Astrocyte of the cerebellum (primary cell): Measurements from ENCODE around the gene TOM1L2.

Experiments
- DNase-seq: peaks from one replicate; pipeline ENCODE4 v3.0.0-alpha.2; 2011; ENCODE audit warnings: low read depth
- H3K4me3 ChIP-seq: 2 replicates; pipeline ENCODE4 v1.5.1; 2011; ENCODE audit warnings: mild to moderate bottlenecking, low read depth, low read length, moderate library complexity
- CTCF ChIP-seq: IDR thresholded peaks from 2 replicates; pipeline ENCODE4 v1.5.1; 2012; ENCODE audit warnings: low read length, low read depth, moderate library complexity, mild to moderate bottlenecking; ENCODE audit errors: missing control alignments
- in situ Hi-C: cut with HindIII; loops from 2 replicates; pipeline ENCODE4 v1.10.0; 2017; ENCODE audit warnings: low sequenced_read_pairs

The TOM1L2 gene

GRCh38 chr17:17985153-17985552, 13.0 kb upstream of the TOM1L2 start:
- no peak for DNase-seq
- no peak overlapping the region for H3K4me3 ChIP-seq
- in situ Hi-C loops, result no loop called here
- no peak for TF ChIP-seq CTCF

- no peak for TF ChIP-seq CTCF
- in situ Hi-C loops, result no loop called here
- H3K4me3 ChIP-seq, result no peak overlapping the region
- no peak for DNase-seq
These were observed 11.6 kb upstream of the TOM1L2 start for GRCh38 chr17:17983776-17984175.

GRCh38 chr17:17983376-17983775, 11.2 kb upstream of the TOM1L2 start:
- no peak for DNase-seq
- no peak for TF ChIP-seq CTCF
- no peak overlapping the region for H3K4me3 ChIP-seq
- in situ Hi-C loops, result no loop called here

GRCh38 chr17:17982801-17983200, 10.6 kb upstream of the TOM1L2 start:
- H3K4me3 ChIP-seq, result no peak overlapping the region
- no peak for DNase-seq
- in situ Hi-C loops, result no loop called here
- TF ChIP-seq CTCF, result no peak

GRCh38 chr17:17981330-17981729, 9.1 kb upstream of the TOM1L2 start:
- TF ChIP-seq CTCF, result no peak
- DNase-seq, result no peak
- H3K4me3 ChIP-seq, result no peak overlapping the region
- in situ Hi-C loops, result no loop called here

- H3K4me3 ChIP-seq, result no peak overlapping the region
- no peak for TF ChIP-seq CTCF
- in situ Hi-C loops, result loop anchor here (5.0 kb wide), 1 partner anchor 52 kb away; no protein-coding TSS in a partner anchor
- no peak for DNase-seq
These were observed 7.6 kb upstream of the TOM1L2 start for GRCh38 chr17:17979778-17980177.
